HG02588 (cell line): ENCODE measurements around the gene DISP1.
"Not testable (repeated sequence)": the region's sequence is repeated elsewhere in the genome, so short reads cannot be mapped to it uniquely, and the experiment has no call there.

Source experiments
- ATAC-seq: cut with Tn5 transposase; IDR thresholded peaks from one replicate; pipeline ENCODE4 v1.9.1; 2021; ENCODE audit warnings: mild to moderate bottlenecking, moderate library complexity; ENCODE audit not compliant: unreplicated experiment

DISP1 gene

GRCh38 chr1:222845763-222846162 lies 30.9 kb downstream of the DISP1 start:
- ATAC-seq: no peak

GRCh38 chr1:222850550-222850949 lies 35.7 kb downstream of the DISP1 start:
- not testable (repeated sequence) for ATAC-seq

GRCh38 chr1:222852326-222852725 lies 37.5 kb downstream of the DISP1 start:
- ATAC-seq: no peak

- ATAC-seq: no peak
Measured at GRCh38 chr1:222861062-222861461, 46.2 kb downstream of the DISP1 start.
